Right lung (tissue), 5 donors: Measurements from ENCODE around the gene MYMK. TPM values are rescaled to one million over a fixed set of nuclear protein-coding genes. Genes with fewer than 3 reads are reported as not detected.

Source experiments
- DNase-seq, 2 donors: peaks; one replicate each; pipeline ENCODE4 v3.0.0-alpha.2; 2013
- polyA plus RNA-seq, 5 donors: library from polyadenylated mRNA; unstranded; fragments of 120-200 nt; gene quantifications; one replicate each; pipeline versions ENCODE4 v1.2.1 to v1.2.3, GENCODE V29; 2013; ENCODE audit warnings: inconsistent platforms in 1 of 5, low replicate concordance in 1 of 5; ENCODE audit not compliant: insufficient read length in 5 of 5, insufficient read depth in 1 of 5

Gene MYMK
- polyA plus RNA-seq, 5 donors: 0.31 to 3.5 (median 0.37) TPM; not detected in 2

- DNase-seq: no peak
Measured at GRCh38 chr9:133468374-133468773, 56.4 kb downstream of the MYMK start.

GRCh38 chr9:133467101-133467500 lies 57.7 kb downstream of the MYMK start:
- no peak for DNase-seq

- DNase-seq: no peak
Measured at GRCh38 chr9:133465984-133466383, 58.8 kb downstream of the MYMK start.

- DNase-seq: no peak
Measured at GRCh38 chr9:133464638-133465037, 60.1 kb downstream of the MYMK start.

Other genes starting within 250 kb of the MYMK start
- 1 to 10 TPM; 3.9 to 7.2 (median 5.1) TPM for gene ABO, start 249.8 kb downstream of the MYMK start, polyA plus RNA-seq
- 10 to 100 TPM; 20.7 to 33.5 (median 27.1) TPM for gene SURF6, start 188.8 kb downstream of the MYMK start, polyA plus RNA-seq
- 10 to 100 TPM; 20.0 to 29.5 (median 25.4) TPM for gene MED22, start 176.8 kb downstream of the MYMK start, polyA plus RNA-seq
- gene RPL7A, start 176.7 kb downstream of the MYMK start, polyA plus RNA-seq: 1,000 to 10,000 TPM; 2,763 to 3,382 (median 3,157) TPM
- 10 to 100 TPM; 25.8 to 35.0 (median 32.3) TPM for gene SURF1, start 168.5 kb downstream of the MYMK start, polyA plus RNA-seq
- gene SURF2, start 168.4 kb downstream of the MYMK start, polyA plus RNA-seq: 10 to 100 TPM; 14.8 to 24.5 (median 15.6) TPM
- 100 to 1,000 TPM; 103 to 152 (median 120) TPM for gene SURF4, start 148.9 kb downstream of the MYMK start, polyA plus RNA-seq
- 1 to 10 TPM; 2.6 to 4.9 (median 3.5) TPM for gene STKLD1, start 148.6 kb downstream of the MYMK start, polyA plus RNA-seq
- 10 to 100 TPM; 23.0 to 31.4 (median 29.3) TPM for gene REXO4, start 106.9 kb downstream of the MYMK start, polyA plus RNA-seq
- gene ADAMTS13, start 102.6 kb downstream of the MYMK start, polyA plus RNA-seq: 10 to 100 TPM in 1 of 5 donors, 1 to 10 TPM in 4; 5.3 to 10.3 (median 8.5) TPM
- 10 to 100 TPM; 14.0 to 35.6 (median 22.3) TPM for gene CACFD1, start 65.0 kb downstream of the MYMK start, polyA plus RNA-seq
- 1 to 10 TPM; 1.8 to 5.9 (median 2.8) TPM for gene SLC2A6, start 45.9 kb downstream of the MYMK start, polyA plus RNA-seq
- gene ADAMTSL2, start 9.7 kb upstream of the MYMK start, polyA plus RNA-seq: 10 to 100 TPM in 2 of 5 donors, 1 to 10 TPM in 3; 6.3 to 20.3 (median 9.3) TPM
- gene FAM163B, start 84.4 kb upstream of the MYMK start, polyA plus RNA-seq: 1 to 10 TPM in 4 of 5 donors, under 1 TPM in 1; 0.86 to 3.0 (median 2.2) TPM
- 1 to 10 TPM; 1.1 to 2.2 (median 1.5) TPM for gene DBH, start 111.4 kb upstream of the MYMK start, polyA plus RNA-seq
- 10 to 100 TPM in 2 of 5 donors, 1 to 10 TPM in 3; 8.4 to 13.4 (median 9.8) TPM for gene SARDH, start 213.4 kb upstream of the MYMK start, polyA plus RNA-seq